Endothelial cell of umbilical vein (primary cell): Measurements from ENCODE around the gene RCAN3. TPM values are rescaled to one million over a fixed set of nuclear protein-coding genes. Genes with fewer than 3 reads are reported as not detected.

Experiments used
- BruUV-seq: library from RNA; stranded (reverse); fragments of 400-500 nt; replicated peaks from 2 replicates; lab custom pipeline; 2021; lab: Mats Ljungman, UMichigan
- CTCF ChIA-PET: fragments of 300-600, 350-600 bp; sonication (Branson Sonifier 250); formaldehyde crosslinking; loops from one replicate; lab custom pipeline; 2021; ENCODE audit warnings: antibody characterized with exemption, inconsistent platforms; lab: Charles Lee
- POLR2A ChIA-PET: fragments of 300-600, 350-600 bp; sonication (Branson Sonifier 250); formaldehyde crosslinking; loops from one replicate; lab custom pipeline; 2021; ENCODE audit warnings: antibody characterized with exemption, inconsistent platforms; lab: Charles Lee
- DNase-seq: peaks from one replicate; pipeline ENCODE4 v3.0.0-alpha.2; 2011; ENCODE audit warnings: low read depth, low spot score
- FAIRE-seq: peaks from 2 replicates; lab custom pipeline; 2011; peaks lifted over from hg19 to GRCh38; lab: Jason Lieb, UNC
- H2AFZ ChIP-seq: 2 replicates; pipeline ENCODE4 v1.6.0; 2012; ENCODE audit warnings: low read depth, low read length, control low read depth, inconsistent platforms
- H3K27ac ChIP-seq: 2 replicates; pipeline ENCODE4 v1.5.1; 2011; ENCODE audit warnings: low read depth, mild to moderate bottlenecking, control low read depth, low read length, moderate library complexity; ENCODE audit not compliant: insufficient read depth
- H3K27me3 ChIP-seq, 2 experiments: 2 replicates each; pipeline versions ENCODE4 v1.6.0 to v1.6.1; 2011; ENCODE audit warnings: low read length in 2 of 2, mixed read lengths in 1 of 2; ENCODE audit not compliant: control insufficient read depth in 2 of 2, insufficient read depth in 2 of 2
- H3K36me3 ChIP-seq, 2 experiments: 2 replicates in 1 of 2; 3 replicates in 1 of 2; pipeline ENCODE4 v1.5.1; 2011; ENCODE audit warnings: low read length in 2 of 2, mild to moderate bottlenecking in 1 of 2, moderate library complexity in 1 of 2; ENCODE audit not compliant: control insufficient read depth in 2 of 2, insufficient read depth in 2 of 2; ENCODE audit errors: extremely low read depth in 1 of 2
- H3K4me1 ChIP-seq: 3 replicates; pipeline ENCODE4 v1.5.1; 2011; ENCODE audit warnings: mild to moderate bottlenecking, low read length; ENCODE audit not compliant: control insufficient read depth, insufficient read depth; ENCODE audit errors: extremely low read depth
- H3K4me2 ChIP-seq: 2 replicates; pipeline ENCODE4 v1.6.1; 2011; ENCODE audit warnings: low read length, control low read depth, mixed read lengths; ENCODE audit not compliant: insufficient read depth
- H3K4me3 ChIP-seq, 3 experiments: fragments of 200-600 bp in 1 of 3; sonication (generic), shearing (Covaris generic) in 1 of 3; replicated peaks in 1 of 3; 2 replicates each; pipeline ENCODE4 v1.5.1; 2011 to 2016; ENCODE audit warnings: control low read depth in 3 of 3, low read length in 3 of 3, mild to moderate bottlenecking in 2 of 3, inconsistent platforms in 1 of 3, low read depth in 1 of 3, moderate library complexity in 1 of 3; ENCODE audit not compliant: insufficient read depth in 1 of 3
- H3K79me2 ChIP-seq: 2 replicates; pipeline ENCODE4 v1.6.0; 2012; ENCODE audit warnings: low read length, inconsistent platforms; ENCODE audit not compliant: control insufficient read depth, insufficient read depth
- H3K9ac ChIP-seq: replicated peaks from 2 replicates; pipeline ENCODE3; 2011; ENCODE audit warnings: low read length, control low read depth; ENCODE audit not compliant: insufficient read depth; ENCODE audit errors: extremely low read depth
- H3K9me1 ChIP-seq: replicated peaks from 3 replicates; pipeline ENCODE4 v1.6.0; 2011; ENCODE audit warnings: mild to moderate bottlenecking, low read length; ENCODE audit not compliant: control insufficient read depth, insufficient read depth; ENCODE audit errors: extremely low read depth
- H3K9me3 ChIP-seq: replicated peaks from 2 replicates; pipeline ENCODE4 v1.5.1; 2012; ENCODE audit warnings: low read length, inconsistent platforms; ENCODE audit not compliant: control insufficient read depth, insufficient read depth
- H4K20me1 ChIP-seq: replicated peaks from 2 replicates; pipeline ENCODE3; 2011; ENCODE audit warnings: mild to moderate bottlenecking, low read length; ENCODE audit not compliant: control insufficient read depth, insufficient read depth; ENCODE audit errors: extremely low read depth
- CTCF ChIP-seq, 2 donors: IDR thresholded peaks; 1 replicate in 1 of 2; 2 replicates in 1 of 2; pipeline ENCODE4 v1.5.1; 2011; ENCODE audit warnings: low read length in 2 of 2, mild to moderate bottlenecking in 2 of 2, moderate library complexity in 2 of 2, control low read depth in 1 of 2, inconsistent platforms in 1 of 2, low read depth in 1 of 2; ENCODE audit not compliant: insufficient read depth in 1 of 2; ENCODE audit errors: extremely low read depth in 1 of 2
- EZH2 ChIP-seq: IDR thresholded peaks from 2 replicates; pipeline ENCODE4 v1.6.1; 2012; ENCODE audit warnings: borderline replicate concordance, low read depth, mild to moderate bottlenecking, moderate library complexity, low read length, inconsistent platforms; ENCODE audit not compliant: severe bottlenecking
- FOS ChIP-seq: IDR thresholded peaks from 2 replicates; pipeline ENCODE4 v1.6.1; 2011; ENCODE audit warnings: mild to moderate bottlenecking, low read length, moderate library complexity, borderline replicate concordance; ENCODE audit not compliant: insufficient read depth
- GATA2 ChIP-seq: IDR thresholded peaks from 2 replicates; pipeline ENCODE4 v1.7.0; 2011; ENCODE audit warnings: low read depth, mild to moderate bottlenecking, moderate library complexity, mixed read lengths, low read length; ENCODE audit not compliant: insufficient read length, insufficient read depth
- JUN ChIP-seq: IDR thresholded peaks from 2 replicates; pipeline ENCODE4 v1.6.1; 2011; ENCODE audit warnings: borderline replicate concordance, low read depth; ENCODE audit not compliant: insufficient read length, insufficient read depth
- MAX ChIP-seq: IDR thresholded peaks from 2 replicates; pipeline ENCODE4 v1.6.1; 2011; ENCODE audit not compliant: insufficient read depth, insufficient read length
- MYC ChIP-seq: IDR thresholded peaks from one replicate; pipeline ENCODE4 v1.6.1; 2011; ENCODE audit warnings: mild to moderate bottlenecking, low read depth, low read length
- POLR2A ChIP-seq: IDR thresholded peaks from 2 replicates; pipeline ENCODE4 v1.6.1; 2012; ENCODE audit warnings: low read depth, mild to moderate bottlenecking, control low read depth, low read length
- dilution Hi-C: fragments of 300-500 bp; cut with MboI; formaldehyde crosslinking; loops from one replicate; pipeline ENCODE4 v1.15.0; 2019; ENCODE audit warnings: low sequenced_read_pairs; ENCODE audit not compliant: extremely low pct_ligation_motif_present
- intact Hi-C: fragments of 100-400 bp; cut with micrococcal nuclease; formaldehyde crosslinking; loops from one replicate; pipeline ENCODE4 v1.10.0; 2022
- polyA plus RNA-seq, 4 experiments: library from polyadenylated mRNA; depleted of rRNA in 3 of 4; stranded (reverse) in 3 of 4; unstranded in 1 of 4; fragments of >200 nt; gene quantifications; 2 replicates each; pipeline versions ENCODE4 v1.2.1 to v1.2.3, GENCODE V29; 2011 to 2012; ENCODE audit warnings: missing spikeins in 1 of 4
- total RNA-seq: library from RNA; stranded (reverse); gene quantifications from 2 replicates; pipeline ENCODE4 v1.2.3, GENCODE V29; 2021

Gene RCAN3
- total and polyA plus RNA-seq, 2 donors (not counting 3 experiments of a cell fraction or from before 2014, with no cell fraction given), result 0.99 to 5.1 TPM

GRCh38 chr1:24560361-24560760 is 57.7 kb downstream of the RCAN3 start:
- no peak for FAIRE-seq
- CTCF ChIA-PET, result interaction anchor here (1.9 kb wide), 1 partner anchor 27 kb away, joined by 8 read pairs; no protein-coding TSS in a partner anchor

More at GRCh38 chr1:24560361-24560760, 57.7 kb downstream of the RCAN3 start:
- no peak for TF ChIP-seq GATA2
- no peak for TF ChIP-seq EZH2
- no peak for TF ChIP-seq POLR2A
- TF ChIP-seq FOS, result no peak
- TF ChIP-seq MYC, result no peak
- no peak for TF ChIP-seq JUN
- no peak for TF ChIP-seq CTCF (IDR thresholded peaks at IDR 0.05; ENCODE audit: extremely low read depth in 1 of 2, insufficient read depth in 1 of 2, low read depth in 1 of 2, low read length in 2 of 2)
- no peak for TF ChIP-seq MAX
- H3K79me2 ChIP-seq, result no peaks in the 10 kb centered on the region
- no peak overlapping the region for H3K4me2 ChIP-seq
- no peaks in the 10 kb centered on the region for H3K9me3 ChIP-seq
- H3K9me1 ChIP-seq, result no peaks in the 10 kb centered on the region
- intact Hi-C loops, result no loop called here
- H2AFZ ChIP-seq, result no peak overlapping the region
- H3K27ac ChIP-seq, result no peak overlapping the region
- POLR2A ChIA-PET, result interaction anchor here (0.7 kb wide), 1 partner anchor 47 kb away, joined by 5 read pairs; no protein-coding TSS in a partner anchor
- dilution Hi-C loops, result no loop called here
- H3K4me3 ChIP-seq, result no peak overlapping the region
- H3K27me3 ChIP-seq, result peaks cover 28 to 31% of the 10 kb centered on the region in 2 experiments
- no peaks in the 10 kb centered on the region for H3K4me1 ChIP-seq
- H3K36me3 ChIP-seq, result no peaks in the 10 kb centered on the region
- H4K20me1 ChIP-seq, result no peaks in the 10 kb centered on the region
- no peak for DNase-seq
- no TSS peak for BruUV-seq
- no peak overlapping the region for H3K9ac ChIP-seq
